Thyroid gland (tissue), 4 donors: Measurements from ENCODE around the gene ZCCHC3. TPM values are rescaled to one million over a fixed set of nuclear protein-coding genes. Genes with fewer than 3 reads are reported as not detected.

ENCODE experiments used
- DNase-seq, 2 donors: peaks; one replicate each; pipeline ENCODE4 v3.0.0-alpha.2; 2019
- H3K27ac ChIP-seq, 3 donors: fragments of 200-600 bp; sonication (generic); 1 replicate in 2 of 3; 2 replicates in 1 of 3; pipeline ENCODE4 v1.5.1; 2016 to 2019; ENCODE audit warnings: mild to moderate bottlenecking in 1 of 3, moderate library complexity in 1 of 3
- H3K27me3 ChIP-seq: fragments of 200-600 bp; sonication (generic); one replicate; pipeline ENCODE4 v1.5.1; 2019
- H3K36me3 ChIP-seq, 2 donors: fragments of 200-600 bp; sonication (generic); one replicate each; pipeline ENCODE4 v1.5.1; 2016 to 2019
- H3K4me1 ChIP-seq, 2 donors: fragments of 200-600 bp; sonication (generic); one replicate each; pipeline ENCODE4 v1.5.1; 2017 to 2019
- H3K4me3 ChIP-seq, 3 donors: fragments of 200-600 bp; sonication (generic); replicated peaks in 1 of 3; 1 replicate in 2 of 3; 2 replicates in 1 of 3; pipeline ENCODE4 v1.5.1; 2016; ENCODE audit warnings: mild to moderate bottlenecking in 1 of 3
- H3K9me3 ChIP-seq: fragments of 200-600 bp; sonication (generic); one replicate; pipeline ENCODE4 v1.5.1; 2017
- CTCF ChIP-seq, 6 experiments: fragments of 200-600 bp in 3 of 6; fragments of 450-650 bp in 3 of 6; sonication (generic) in 3 of 6; IDR thresholded peaks; one replicate each; pipeline ENCODE4 v1.5.1; 2016 to 2019; ENCODE audit warnings: antibody characterized with exemption in 6 of 6, mild to moderate bottlenecking in 2 of 6, inconsistent platforms in 1 of 6, moderate library complexity in 1 of 6
- POLR2A ChIP-seq, 2 donors: fragments of 450-650 bp; IDR thresholded peaks; one replicate each; pipeline ENCODE4 v1.6.1; 2017; ENCODE audit warnings: antibody characterized with exemption in 2 of 2, mild to moderate bottlenecking in 2 of 2, moderate library complexity in 1 of 2
- WGBS, 2 donors: methylation state at CpG; one replicate each; pipeline ENCODE4 v1.1.5; 2017; 5-methylcytosine and 5-hydroxymethylcytosine counted together
- intact Hi-C: fragments of 100-400 bp; cut with DNase I; formaldehyde crosslinking; loops from one replicate; pipeline ENCODE4 v1.15.1; 2023
- total RNA-seq, 4 donors: library from RNA; depleted of rRNA; stranded (reverse); fragments of >200 nt; gene quantifications; one replicate each; pipeline ENCODE4 v1.2.3, GENCODE V29; 2016

The ZCCHC3 gene
- total RNA-seq, 4 donors from 2014 or later: 20.2 to 28.4 (median 22.3) TPM

- peak in 1 of 2 donors; percentile 56 for DNase-seq
These were observed 18.5 kb upstream of the ZCCHC3 start for GRCh38 chr20:278607-279571.

GRCh38 chr20:284172-284571 is 13.2 kb upstream of the ZCCHC3 start:
- intact Hi-C loops: no loop called here
- Histone ChIP-seq H3K27ac (no peak overlapping the region), H3K27me3 (no peaks in the 10 kb centered on the region), H3K4me1 (no peaks in the 10 kb centered on the region), H3K9me3 (no peaks in the 10 kb centered on the region), H3K36me3 (no peaks in the 10 kb centered on the region), H3K4me3 (no peak overlapping the region)
- WGBS, 2 donors: 76% methylated on average over 3 of the region's 3 CpGs
- DNase-seq: no peak
- no peak for TF ChIP-seq POLR2A (IDR thresholded peaks at IDR 0.05)
- TF ChIP-seq CTCF (IDR thresholded peaks at IDR 0.05): no peak

More at GRCh38 chr20:278607-279571, 18.5 kb upstream of the ZCCHC3 start:
- intact Hi-C loops: no loop called here
- H3K4me1 ChIP-seq: no peaks in the 10 kb centered on the region
- H3K4me3 ChIP-seq: peak overlapping the region in 1 of 3 donors; percentile 4
- TF ChIP-seq POLR2A (IDR thresholded peaks at IDR 0.05): no peak
- TF ChIP-seq CTCF (IDR thresholded peaks at IDR 0.05): peak in 2 of 6 experiments; percentile 13 to 24
- no peaks in the 10 kb centered on the region for H3K27me3 ChIP-seq
- H3K27ac ChIP-seq: no peak overlapping the region
- peaks cover 0 to 15% of the 10 kb centered on the region in 2 donors for H3K36me3 ChIP-seq
- WGBS, 2 donors: 68 to 84% methylated on average over 47 to 57 of the region's 88 CpGs
- H3K9me3 ChIP-seq: no peaks in the 10 kb centered on the region

- DNase-seq: no peak
- Histone ChIP-seq H3K9me3 (no peaks in the 10 kb centered on the region), H3K27ac (no peak overlapping the region), H3K4me3 (no peak overlapping the region), H3K4me1 (peaks cover 0 to 9% of the 10 kb centered on the region in 2 donors), H3K36me3 (no peaks in the 10 kb centered on the region), H3K27me3 (no peaks in the 10 kb centered on the region)
- WGBS, 2 donors: 75 to 82% methylated on average over 2 of the region's 2 CpGs
- TF ChIP-seq POLR2A (IDR thresholded peaks at IDR 0.05) (no peak), CTCF (IDR thresholded peaks at IDR 0.05) (no peak)
- intact Hi-C loops: no loop called here
These were observed 10.9 kb upstream of the ZCCHC3 start for GRCh38 chr20:286508-286907.

GRCh38 chr20:288956-289692 is 8.2 kb upstream of the ZCCHC3 start:
- TF ChIP-seq CTCF (IDR thresholded peaks at IDR 0.05) (no peak), POLR2A (IDR thresholded peaks at IDR 0.05) (no peak)
- no peaks in the 10 kb centered on the region for H3K27me3 ChIP-seq
- H3K4me1 ChIP-seq: peaks cover 0 to 9% of the 10 kb centered on the region in 2 donors
- no peak for DNase-seq
- H3K4me3 ChIP-seq: peak overlapping the region in 1 of 3 donors; percentile 63
- no peaks in the 10 kb centered on the region for H3K9me3 ChIP-seq
- H3K27ac ChIP-seq: no peak overlapping the region
- no peaks in the 10 kb centered on the region for H3K36me3 ChIP-seq
- 97 to 99% methylated on average over 3 of the region's 3 CpGs for WGBS, 2 donors
- intact Hi-C loops: no loop called here
